SJSA1 (cell line): ENCODE measurements around the gene EGFL8. TPM values are rescaled to one million over a fixed set of nuclear protein-coding genes. Genes with fewer than 3 reads are reported as not detected.
"Not testable (repeated sequence)": the region's sequence is repeated elsewhere in the genome, so short reads cannot be mapped to it uniquely, and the experiment has no call there.

Experiments
- DNase-seq, 2 experiments: peaks; one replicate each; pipeline ENCODE4 v3.0.0-alpha.2; 2015 to 2020; ENCODE audit warnings: low spot score in 2 of 2, low read depth in 1 of 2
- H3K27ac ChIP-seq: fragments of 250-450 bp; sonication (Bioruptor Pico); 2 replicates; pipeline ENCODE4 v1.5.1; 2020; ENCODE audit warnings: mild to moderate bottlenecking, moderate library complexity
- H3K27me3 ChIP-seq: fragments of 250-450 bp; sonication (Bioruptor Pico); replicated peaks from 2 replicates; pipeline ENCODE4 v1.5.1; 2020; ENCODE audit warnings: mild to moderate bottlenecking, moderate library complexity
- H3K36me3 ChIP-seq: fragments of 250-450 bp; sonication (Bioruptor Pico); 2 replicates; pipeline ENCODE4 v1.5.1; 2020; ENCODE audit warnings: mild to moderate bottlenecking
- H3K4me1 ChIP-seq: fragments of 250-450 bp; sonication (Bioruptor Pico); replicated peaks from 2 replicates; pipeline ENCODE4 v1.6.1; 2021; ENCODE audit warnings: mild to moderate bottlenecking
- H3K4me3 ChIP-seq: fragments of 250-450 bp; sonication (Bioruptor Pico); 2 replicates; pipeline ENCODE4 v1.5.1; 2020; ENCODE audit warnings: mild to moderate bottlenecking
- H3K9me3 ChIP-seq: fragments of 250-450 bp; sonication (Bioruptor Pico); replicated peaks from 2 replicates; pipeline ENCODE4 v1.5.1; 2020; ENCODE audit warnings: mild to moderate bottlenecking
- total RNA-seq: library from RNA; depleted of rRNA; stranded (reverse); fragments of >200 nt; shearing (Covaris generic); gene quantifications from 2 replicates; pipeline ENCODE4 v1.2.3, GENCODE V29; 2014

Gene EGFL8
- total RNA-seq, 1 experiment from 2014 or later = 3.1 TPM

DNA sequence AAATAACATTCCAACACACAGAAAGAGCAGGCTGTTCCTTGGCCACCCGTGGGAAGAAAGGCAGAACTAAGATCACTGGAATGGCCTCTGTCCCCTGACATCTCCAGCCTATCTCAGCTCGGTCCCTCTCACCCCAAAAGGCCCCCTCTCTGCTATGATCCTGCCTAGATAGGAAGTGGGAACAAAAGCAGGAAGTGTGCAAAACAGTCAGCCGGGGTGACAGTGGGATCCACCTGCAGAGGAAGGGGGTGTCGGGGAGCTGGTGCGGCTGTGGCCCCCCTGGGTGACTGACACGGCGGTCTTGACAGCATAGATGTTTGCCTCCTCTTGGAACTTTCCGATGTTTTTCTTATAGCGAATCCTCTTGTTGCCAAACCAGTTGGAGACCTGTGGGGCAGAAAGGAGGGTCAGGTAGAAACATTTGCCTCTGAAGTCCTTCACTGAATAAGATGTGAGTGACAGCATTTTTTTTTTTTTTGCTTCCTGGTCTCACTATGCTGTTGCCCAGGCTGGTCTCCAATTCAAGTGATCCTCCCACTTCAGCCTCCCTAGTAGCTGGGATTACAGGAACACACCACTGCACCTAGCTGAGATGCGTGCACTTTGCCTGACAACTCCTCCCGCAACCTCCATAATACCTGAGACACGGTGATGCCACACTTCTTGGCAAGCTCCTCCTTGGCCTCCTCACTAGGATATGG, 22.8 kb downstream of the EGFL8 start:
- H3K36me3 ChIP-seq = peaks cover 49% of the 10 kb centered on the region
- H3K4me1 ChIP-seq = peaks cover 31% of the 10 kb centered on the region
- no peak overlapping the region for H3K27ac ChIP-seq
- DNase-seq = no peak
- no peak overlapping the region for H3K4me3 ChIP-seq
- H3K27me3 ChIP-seq = no peaks in the 10 kb centered on the region
- H3K9me3 ChIP-seq = no peaks in the 10 kb centered on the region

DNA sequence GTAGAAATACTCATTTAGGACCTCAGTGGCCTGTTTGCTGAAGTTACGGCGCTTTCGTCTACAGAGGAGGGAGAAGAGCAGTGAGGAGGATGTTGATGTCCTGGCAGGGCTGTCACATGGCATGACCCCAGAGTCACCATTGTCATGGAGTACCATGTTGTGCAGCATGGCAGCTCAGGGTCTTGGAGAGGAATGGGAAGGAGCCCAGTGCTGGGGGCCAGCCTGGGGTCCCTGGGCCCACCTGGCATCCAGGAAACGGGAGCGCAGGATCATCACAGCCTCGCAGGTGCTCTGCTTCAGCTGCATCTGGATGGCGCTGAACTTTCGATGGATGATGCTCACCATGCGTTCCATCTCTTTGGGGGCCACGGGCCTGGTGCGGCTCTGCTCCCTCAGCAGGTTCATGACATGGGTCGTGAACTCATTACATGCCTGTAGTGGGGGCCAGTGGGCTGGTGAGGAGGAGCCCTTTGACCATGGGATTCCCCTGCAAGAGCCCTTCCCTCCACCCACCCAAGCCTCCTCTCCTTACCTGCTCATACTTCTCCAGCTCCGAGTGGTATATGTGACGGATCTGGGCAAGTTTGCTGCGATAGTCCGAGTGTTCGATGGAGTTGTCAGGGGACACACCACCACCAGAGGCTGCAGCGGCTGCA, 23.5 kb downstream of the EGFL8 start:
- H3K27ac ChIP-seq, H3K27me3 ChIP-seq, H3K9me3 ChIP-seq, H3K4me3 ChIP-seq, DNase-seq: not testable (repeated sequence)
- Histone ChIP-seq H3K36me3 (peaks cover 43% of the 10 kb centered on the region), H3K4me1 (peaks cover 38% of the 10 kb centered on the region)

DNA sequence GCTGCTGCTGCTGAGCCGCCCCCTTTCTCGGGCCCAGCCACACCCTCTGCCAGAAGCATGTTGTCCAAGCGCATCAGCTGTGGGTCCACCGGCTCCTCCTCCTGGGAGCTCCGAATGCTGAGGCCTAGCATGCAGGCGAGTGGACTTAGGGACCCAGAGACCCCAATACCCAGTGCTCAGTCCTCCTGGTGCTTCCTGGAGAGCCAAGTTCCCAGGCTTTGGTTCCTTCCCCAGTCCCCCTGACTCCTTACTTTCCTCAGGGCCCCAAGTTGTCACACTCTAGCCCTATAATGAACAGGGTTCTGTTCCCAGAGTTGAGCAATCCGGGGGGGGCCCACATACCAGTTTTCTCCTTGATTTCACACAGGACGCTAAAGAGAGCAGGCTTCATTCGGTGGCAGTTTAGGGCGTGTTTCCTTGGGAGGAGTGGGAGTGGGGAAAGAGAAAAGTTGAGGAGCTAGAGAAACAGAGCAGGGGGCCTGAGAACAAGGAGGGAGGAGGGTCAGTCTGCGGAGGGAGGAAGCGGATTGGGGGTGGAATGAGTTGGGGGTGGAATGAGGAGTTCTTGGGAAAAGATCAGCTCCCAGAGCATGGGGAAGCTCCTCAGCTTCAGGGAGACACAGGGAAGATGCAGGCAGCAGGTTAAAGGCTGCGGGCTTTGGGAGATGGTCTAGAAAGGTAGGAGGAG, 24.1 kb downstream of the EGFL8 start:
- Histone ChIP-seq H3K9me3 (no peaks in the 10 kb centered on the region), H3K27me3 (no peaks in the 10 kb centered on the region), H3K4me1 (peaks cover 41% of the 10 kb centered on the region), H3K27ac (peak overlapping the region; percentile 68), H3K36me3 (peaks cover 37% of the 10 kb centered on the region), H3K4me3 (peak overlapping the region; percentile 50)
- DNase-seq = no peak

DNA sequence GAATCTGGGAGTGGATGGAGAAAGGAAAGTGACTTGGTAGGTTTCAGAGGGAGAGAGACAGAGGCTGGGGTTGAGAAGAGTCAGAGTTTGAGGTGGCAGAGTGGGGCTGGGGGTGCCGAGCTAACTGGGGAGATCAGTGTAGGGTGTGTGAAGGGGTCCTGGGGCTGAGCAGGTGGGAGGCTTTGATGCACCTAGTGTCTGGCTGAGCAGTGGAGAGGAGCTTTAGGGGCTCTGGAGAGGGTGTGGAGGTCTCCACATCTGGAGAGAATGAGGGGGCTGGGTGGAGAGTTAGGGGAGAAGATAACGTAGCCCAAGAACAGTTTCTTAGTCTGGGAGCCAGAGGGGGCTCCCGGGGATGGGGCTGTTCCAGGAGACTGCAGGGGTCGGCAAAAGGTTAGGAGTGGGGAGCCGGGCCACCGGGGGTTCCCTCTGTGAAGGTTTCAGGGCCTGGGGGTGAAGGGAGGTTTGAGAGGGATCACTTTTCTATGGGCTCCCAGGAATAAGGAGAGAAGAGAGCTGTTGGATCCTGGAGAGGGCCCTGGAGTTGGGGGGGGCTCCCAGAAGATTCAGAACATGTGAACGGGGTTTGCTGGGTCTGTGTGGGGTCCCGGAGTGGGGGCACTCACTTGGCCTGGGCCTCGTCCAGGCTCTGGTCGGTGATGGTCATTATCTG, 24.8 kb downstream of the EGFL8 start:
- H3K27me3 ChIP-seq = no peaks in the 10 kb centered on the region
- peaks cover 30% of the 10 kb centered on the region for H3K36me3 ChIP-seq
- no peaks in the 10 kb centered on the region for H3K9me3 ChIP-seq
- DNase-seq = no peak
- H3K27ac ChIP-seq = peak overlapping the region; percentile 68
- H3K4me1 ChIP-seq = peaks cover 41% of the 10 kb centered on the region
- H3K4me3 ChIP-seq = peak overlapping the region; percentile 50

DNA sequence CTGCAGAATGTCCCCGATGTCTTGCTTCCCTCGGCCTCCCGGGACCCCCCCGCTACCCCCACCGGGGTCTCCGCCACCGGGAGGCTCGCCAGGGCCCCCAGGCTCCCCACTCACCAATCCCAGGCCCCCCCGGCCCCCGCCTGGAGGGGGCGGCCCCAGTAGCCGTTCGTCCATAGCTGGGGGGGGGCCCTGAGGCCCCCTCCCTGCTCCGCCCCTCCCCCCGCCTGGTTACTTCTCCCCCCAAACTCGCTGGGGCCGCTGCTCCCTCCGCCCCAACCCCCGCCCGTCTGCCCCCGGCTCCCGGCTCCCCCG, 25.3 kb downstream of the EGFL8 start:
- Histone ChIP-seq H3K27ac (peak overlapping the region; percentile 68), H3K4me1 (peaks cover 44% of the 10 kb centered on the region), H3K4me3 (peak overlapping the region; percentile 50), H3K27me3 (no peaks in the 10 kb centered on the region), H3K36me3 (peaks cover 28% of the 10 kb centered on the region), H3K9me3 (no peaks in the 10 kb centered on the region)
- no peak for DNase-seq

DNA sequence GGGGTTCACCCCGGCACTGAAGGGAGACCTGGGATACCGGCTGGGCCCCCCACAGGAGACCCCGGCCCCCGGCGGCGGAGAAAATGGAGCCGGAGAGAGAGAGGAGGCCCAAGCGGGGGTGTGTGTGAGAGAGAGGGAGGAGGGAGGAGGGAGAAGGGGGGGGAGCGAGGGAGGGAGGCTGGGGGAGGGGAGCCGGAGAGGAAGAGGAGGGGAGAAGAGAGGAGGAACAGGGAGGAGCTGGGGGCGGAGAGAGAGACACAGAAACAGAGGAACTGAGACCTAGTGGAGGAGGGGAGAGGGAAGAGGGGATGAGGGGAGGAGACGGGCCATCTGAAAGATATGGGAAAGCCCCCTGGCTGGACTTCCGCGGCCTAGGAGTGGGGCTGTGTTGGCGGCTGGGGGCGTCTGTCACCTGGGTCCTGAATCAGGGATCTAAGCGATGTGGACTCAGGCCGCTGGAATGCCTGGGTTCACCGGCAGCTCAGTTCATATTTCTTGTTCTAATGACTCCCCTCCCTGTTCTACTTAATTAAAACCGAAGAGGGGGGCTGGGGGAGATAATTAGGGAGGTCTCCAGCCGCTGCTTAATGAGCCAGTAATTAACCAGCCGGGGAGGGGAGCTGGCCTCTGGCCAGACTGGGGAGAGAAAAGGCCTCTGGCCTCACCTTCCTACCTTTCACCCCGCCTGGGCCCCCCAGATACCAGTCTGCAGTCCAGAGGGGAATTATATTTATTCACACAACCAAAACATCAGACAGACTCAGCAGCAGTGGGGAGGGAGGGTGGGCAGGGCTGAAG, 25.9 kb downstream of the EGFL8 start, which contains the start of gene PBX2:
TSS of gene PBX2 (minus strand) at position 149 of the 798 bp plus-strand sequence. CDS start 287 bp downstream, outside the sequence.
- peak within 1 kb of the TSS; percentile 68 for H3K27ac ChIP-seq
- H3K36me3 ChIP-seq = peaks cover 28% of the 10 kb centered on the region
- H3K9me3 ChIP-seq = no peaks in the 10 kb centered on the region
- no peaks in the 10 kb centered on the region for H3K27me3 ChIP-seq
- H3K4me3 ChIP-seq = peak within 1 kb of the TSS; percentile 50
- peak; percentile 81 to 93 for DNase-seq
- H3K4me1 ChIP-seq = peaks cover 50% of the 10 kb centered on the region

DNA sequence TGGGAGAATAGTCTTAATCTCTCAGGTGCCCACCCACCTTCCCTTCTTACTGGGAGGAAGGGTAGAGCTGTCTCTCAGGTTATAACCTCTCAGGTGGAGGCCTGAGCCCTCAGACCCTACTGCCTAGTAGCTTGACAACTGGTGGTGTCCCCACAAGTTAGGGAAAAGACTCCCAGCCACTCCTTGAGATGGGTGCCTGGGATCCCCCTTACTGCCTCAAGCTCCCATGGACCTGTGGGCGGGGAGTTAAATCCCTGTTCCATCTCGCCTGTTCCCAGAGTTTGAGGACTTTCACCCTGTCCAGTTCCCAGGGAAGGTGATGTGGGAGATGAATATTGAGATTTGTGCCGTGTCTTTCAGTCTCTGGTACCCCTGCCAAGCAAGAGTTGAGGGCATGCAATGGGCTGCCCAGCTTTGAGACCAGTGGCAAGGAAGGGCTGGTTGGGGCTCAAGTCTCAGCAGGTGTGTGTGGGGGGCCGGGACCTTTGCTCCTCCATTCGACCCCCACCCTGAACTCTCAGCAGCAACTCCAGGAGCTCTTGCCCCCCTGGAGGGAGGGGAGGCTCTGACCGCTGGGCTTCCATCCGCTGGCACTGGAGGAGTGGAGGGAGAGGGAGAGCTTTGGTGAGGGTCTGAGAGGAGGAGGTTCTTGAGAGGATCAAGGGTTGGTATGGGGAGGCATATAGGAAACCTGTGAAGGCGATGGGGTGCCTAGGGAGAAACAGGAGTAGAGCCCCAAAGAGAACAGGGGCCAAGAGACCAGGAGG, 26.7 kb downstream of the EGFL8 start:
- H3K4me1 ChIP-seq = peaks cover 52% of the 10 kb centered on the region
- no peaks in the 10 kb centered on the region for H3K9me3 ChIP-seq
- H3K4me3 ChIP-seq = no peak overlapping the region
- no peaks in the 10 kb centered on the region for H3K27me3 ChIP-seq
- peaks cover 28% of the 10 kb centered on the region for H3K36me3 ChIP-seq
- DNase-seq = no peak
- no peak overlapping the region for H3K27ac ChIP-seq

DNA sequence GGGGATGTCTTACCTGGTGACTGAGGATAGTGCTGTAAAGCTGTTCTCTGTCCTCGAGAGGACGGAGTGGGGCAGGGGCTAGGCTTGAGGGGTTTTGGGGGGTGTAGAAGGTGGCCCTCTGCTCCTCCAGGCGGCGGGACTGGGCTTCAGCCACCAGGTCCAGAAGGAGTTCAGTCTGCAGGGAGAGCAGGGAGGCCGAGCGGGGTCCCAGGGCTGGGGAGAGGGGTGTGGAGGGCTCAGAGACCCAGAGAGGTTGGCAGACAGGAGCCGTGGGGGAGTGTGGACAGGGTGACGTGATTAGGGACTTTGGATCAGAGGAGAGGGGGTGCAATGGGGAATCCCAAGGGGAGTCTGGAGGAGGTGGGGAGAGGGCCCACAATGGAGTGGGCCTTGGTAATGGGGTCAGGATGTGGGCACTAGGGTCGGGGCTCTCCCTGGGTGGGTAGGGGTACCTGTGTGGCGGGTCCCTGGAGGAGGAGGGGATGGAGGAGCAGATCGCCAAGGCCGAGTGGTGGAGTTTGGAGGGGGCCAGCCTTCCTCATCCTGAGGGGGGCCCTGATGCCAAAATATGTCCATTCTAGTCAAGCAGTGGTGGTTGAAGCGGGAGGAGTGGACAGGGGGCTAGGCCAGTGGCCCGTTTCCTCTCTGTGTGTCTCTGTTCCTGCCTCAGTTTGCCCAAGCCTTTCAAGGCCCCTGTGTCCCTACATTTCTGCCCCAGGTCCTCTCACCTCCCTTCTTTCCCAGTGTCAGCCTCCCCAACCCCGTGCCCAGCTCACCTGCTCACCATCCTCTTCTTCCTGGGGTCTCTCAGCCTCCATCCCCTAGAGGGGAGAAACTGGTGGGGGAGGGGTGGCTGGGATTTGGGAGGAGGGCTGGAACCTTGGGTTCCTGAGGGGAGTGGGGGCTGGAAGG, 27.6 kb downstream of the EGFL8 start:
- Histone ChIP-seq H3K27ac (peak overlapping the region; percentile 62), H3K4me3 (no peak overlapping the region), H3K4me1 (peaks cover 60% of the 10 kb centered on the region), H3K9me3 (no peaks in the 10 kb centered on the region), H3K27me3 (no peaks in the 10 kb centered on the region), H3K36me3 (peaks cover 19% of the 10 kb centered on the region)
- no peak for DNase-seq

DNA sequence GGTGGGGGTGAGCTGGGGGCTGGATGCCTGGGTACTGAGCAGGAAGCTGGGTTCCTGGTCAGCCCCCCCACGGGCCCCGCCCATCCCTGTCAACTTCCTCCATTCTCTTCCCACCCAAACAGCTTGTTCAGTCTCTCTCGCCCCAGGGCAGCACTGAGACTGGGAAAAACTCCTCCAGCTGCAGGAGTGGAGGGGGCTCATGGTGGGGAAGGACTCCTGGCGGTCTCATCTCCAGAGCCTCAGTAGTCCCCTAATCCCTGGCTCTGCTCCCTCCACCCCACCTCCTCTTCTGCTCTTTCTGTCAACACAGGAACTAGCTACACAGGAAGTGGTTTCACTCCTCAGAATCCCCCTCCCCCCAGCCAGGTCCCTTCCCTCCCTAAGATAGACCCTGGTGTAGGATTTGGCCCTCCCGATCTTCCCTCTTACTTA, 28.2 kb downstream of the EGFL8 start, which contains the start of gene GPSM3:
TSS of gene GPSM3 (minus strand) at position 36 of the 432 bp plus-strand sequence. CDS start 130 bp downstream, outside the sequence.
- DNase-seq = peak; percentile 68 to 75
- no peaks in the 10 kb centered on the region for H3K27me3 ChIP-seq
- H3K9me3 ChIP-seq = no peaks in the 10 kb centered on the region
- H3K4me3 ChIP-seq = peak within 1 kb of the TSS; percentile 9; the same call in 1 of the 2 replicates
- H3K36me3 ChIP-seq = peaks cover 13% of the 10 kb centered on the region
- H3K4me1 ChIP-seq = peaks cover 65% of the 10 kb centered on the region
- peak within 1 kb of the TSS; percentile 62 for H3K27ac ChIP-seq

DNA sequence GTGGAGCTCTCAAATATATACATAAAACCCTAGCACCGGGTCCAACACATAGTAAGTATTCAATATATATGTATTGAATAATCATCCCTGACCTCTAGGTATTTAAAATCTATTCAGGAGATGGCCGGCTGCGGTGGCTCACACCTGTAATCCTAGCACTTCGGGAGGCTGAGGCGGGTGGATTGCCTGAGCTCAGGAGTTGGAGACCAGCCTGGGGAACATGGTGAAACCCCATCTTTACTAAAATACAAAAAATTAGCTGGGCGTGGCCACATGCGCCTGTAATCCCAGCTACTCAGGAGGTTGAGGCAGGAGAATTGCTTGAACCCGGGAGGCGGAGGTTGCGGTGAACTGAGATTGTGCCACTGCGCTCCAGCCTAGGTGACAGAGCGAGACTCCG, 28.7 kb downstream of the EGFL8 start:
- Histone ChIP-seq H3K27ac (peak overlapping the region; percentile 62), H3K4me3 (peak overlapping the region; percentile 9; the same call in 1 of the 2 replicates), H3K4me1 (peaks cover 61% of the 10 kb centered on the region)
- H3K36me3 ChIP-seq, H3K27me3 ChIP-seq, DNase-seq, H3K9me3 ChIP-seq: not testable (repeated sequence)

DNA sequence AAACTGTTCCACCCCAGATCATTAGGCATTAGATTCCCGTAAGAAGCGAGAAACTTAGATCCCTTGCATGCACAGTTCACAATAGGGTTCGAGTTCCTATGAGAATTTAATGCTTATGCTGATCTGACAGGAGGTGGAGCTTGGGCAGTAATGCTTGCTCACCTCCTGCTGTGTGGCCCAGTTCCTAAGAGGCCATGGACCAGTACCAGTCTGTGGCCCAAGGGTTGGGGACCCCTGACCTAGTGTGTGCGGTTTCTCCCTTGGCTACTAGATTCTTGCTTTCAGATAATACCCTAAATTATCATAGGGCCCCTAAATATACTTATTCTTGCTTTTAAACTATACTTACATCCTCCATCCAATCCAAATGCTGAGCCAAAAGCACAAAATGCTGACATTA, 30.0 kb downstream of the EGFL8 start:
- Histone ChIP-seq H3K27me3 (no peaks in the 10 kb centered on the region), H3K36me3 (no peaks in the 10 kb centered on the region), H3K27ac (no peak overlapping the region), H3K4me1 (peaks cover 48% of the 10 kb centered on the region), H3K4me3 (no peak overlapping the region), H3K9me3 (no peaks in the 10 kb centered on the region)
- DNase-seq = no peak
